GM18508 (cell line): ENCODE measurements around the gene RHAG.

Experiments
- ATAC-seq: cut with Tn5 transposase; IDR thresholded peaks from one replicate; pipeline ENCODE4 v1.9.1; 2021; ENCODE audit warnings: moderate number of reproducible peaks; ENCODE audit not compliant: insufficient read depth, unreplicated experiment

The RHAG gene

DNA sequence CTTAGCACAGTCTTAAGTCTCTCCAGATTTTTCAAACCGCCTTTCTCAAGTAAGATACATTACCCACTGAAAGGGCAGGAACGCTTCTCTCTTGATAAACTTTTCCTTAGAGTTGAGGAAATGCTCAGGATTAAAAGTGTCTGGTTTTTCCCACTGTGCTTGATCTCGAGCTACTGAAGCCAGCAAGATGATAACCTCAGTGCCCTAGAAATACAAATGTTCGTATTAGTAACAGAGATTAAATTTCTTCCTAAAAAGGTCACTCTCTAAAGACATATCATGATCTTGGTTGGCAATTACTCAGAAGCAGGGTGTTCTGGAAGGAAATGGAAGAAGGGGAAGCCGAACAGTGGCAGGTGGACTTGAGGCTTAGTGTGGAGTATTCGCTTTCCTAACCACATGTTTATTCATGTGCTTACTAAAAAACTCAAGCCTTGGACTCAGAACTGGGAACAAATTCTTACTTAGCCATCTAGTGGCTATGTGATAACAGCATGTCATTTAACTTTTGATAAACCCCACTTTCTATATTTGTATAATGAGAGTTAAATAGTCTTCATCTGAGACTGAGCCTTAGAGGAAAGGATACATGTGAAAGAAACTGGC is 66.1 kb downstream of the RHAG start:
- no peak for ATAC-seq

GRCh38 chr6:49565855-49566254 is 70.8 kb downstream of the RHAG start:
- no peak for ATAC-seq

DNA sequence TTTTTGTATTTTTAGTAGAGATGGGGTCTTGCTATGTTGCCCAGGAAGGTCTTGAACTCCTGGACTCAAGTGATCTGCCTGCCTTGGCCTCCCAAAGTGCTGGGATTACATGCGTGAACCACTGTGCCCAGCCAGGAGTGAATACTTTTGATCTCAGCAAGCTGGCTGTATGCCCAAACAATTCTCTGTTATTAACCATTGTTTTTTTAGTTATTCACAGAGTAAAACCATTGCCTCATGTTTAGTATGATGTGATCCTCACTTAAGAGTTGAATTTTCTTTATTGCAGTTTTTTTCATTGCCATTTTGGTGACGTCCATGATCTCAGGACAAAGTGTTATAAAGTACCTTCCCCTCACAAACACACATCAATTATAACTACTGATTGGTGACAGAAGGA is 71.4 kb downstream of the RHAG start:
- ATAC-seq: no peak

- ATAC-seq: no peak
Observed at GRCh38 chr6:49564552-49564951, 72.1 kb downstream of the RHAG start.

GRCh38 chr6:49563006-49563886 is 73.4 kb downstream of the RHAG start:
- ATAC-seq: no peak

- ATAC-seq: no peak
Observed at GRCh38 chr6:49558238-49558637, 78.4 kb downstream of the RHAG start.

DNA sequence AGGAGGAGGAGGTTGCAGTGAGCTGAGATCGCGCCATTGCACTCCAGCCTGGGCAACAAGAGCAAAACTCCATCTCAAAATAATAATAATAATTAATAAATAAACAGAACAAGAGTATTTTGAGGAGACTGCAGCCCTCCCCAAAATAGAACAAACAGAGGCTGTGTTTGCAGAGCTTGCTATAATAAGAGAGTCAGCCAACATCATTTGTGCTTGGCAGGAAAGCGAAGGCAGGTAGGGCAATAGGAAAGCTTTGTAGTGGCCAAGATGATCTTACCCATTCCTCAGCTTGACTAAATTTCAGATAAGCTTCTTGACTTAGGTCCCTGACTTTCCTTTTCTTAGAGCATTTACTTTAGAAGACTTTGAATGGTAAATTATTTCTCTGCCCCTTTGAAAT is 79.5 kb downstream of the RHAG start:
- no peak for ATAC-seq

GRCh38 chr6:49556429-49556837 is 80.2 kb downstream of the RHAG start:
- no peak for ATAC-seq

GRCh38 chr6:49555951-49556350 is 80.7 kb downstream of the RHAG start:
- no peak for ATAC-seq
